ENCODE data around the gene S100A7A.
A peak's percentile ranks its signal among the peaks of the same experiment; 100 is the strongest.
"Not testable (repeated sequence)": the region's sequence is repeated elsewhere in the genome, so short reads cannot be mapped to it uniquely, and the experiment has no call there.

S100A7A gene

GRCh38 chr1:153395776-153396175 is 20.5 kb upstream of the S100A7A start:
- DNase-seq (ENCODE audit: low spot score), result no peak

GRCh38 chr1:153396461-153396860 is 19.9 kb upstream of the S100A7A start:
- DNase-seq (ENCODE audit: low spot score), result no peak

DNA sequence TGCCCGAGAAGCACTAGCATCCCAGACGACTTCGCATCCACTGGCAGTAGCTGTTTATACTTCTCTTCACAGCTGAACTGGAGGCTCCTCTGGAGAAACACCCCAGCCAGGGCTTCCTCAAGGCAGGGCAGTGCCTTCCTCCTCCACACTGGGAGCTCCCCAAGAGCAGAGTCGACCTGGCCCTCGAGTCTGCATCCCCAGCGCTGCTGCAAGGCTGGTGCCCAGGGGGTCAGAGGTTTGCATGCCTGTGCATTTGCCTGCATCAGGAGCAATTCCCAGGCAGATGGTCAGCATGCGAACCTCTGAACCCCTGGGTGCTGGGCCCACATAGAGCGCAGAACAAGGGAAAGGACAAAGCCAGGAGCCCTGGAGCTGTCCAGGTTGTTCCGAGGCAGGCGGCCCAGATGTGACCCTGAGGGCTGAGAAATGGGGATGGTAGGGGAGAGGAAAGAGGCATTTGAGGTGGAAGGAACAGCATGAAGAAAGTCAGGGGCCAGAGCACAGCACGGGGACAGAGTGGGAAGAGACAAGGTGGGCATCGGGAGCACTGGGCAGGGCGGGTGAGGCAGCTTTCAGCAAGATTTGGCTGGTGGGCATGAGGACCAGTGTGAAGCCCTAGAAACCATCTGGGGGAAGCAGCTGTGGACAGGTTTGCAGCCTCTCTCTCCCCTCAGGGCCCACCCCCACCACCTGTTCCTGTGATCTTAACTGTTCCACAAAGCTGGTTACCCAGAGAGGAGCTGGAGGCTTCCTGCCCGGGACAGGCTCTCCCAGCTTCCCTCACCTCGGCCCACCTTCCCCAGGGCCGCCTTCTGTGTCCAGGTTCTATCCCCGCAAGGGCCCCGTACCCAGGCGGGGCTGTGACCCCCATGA is 19.0 kb upstream of the S100A7A start:
- no peak for DNase-seq (ENCODE audit: low spot score)

- no peak for DNase-seq (ENCODE audit: low spot score)
These were observed 18.2 kb upstream of the S100A7A start for GRCh38 chr1:153397924-153398651.

- no peak for DNase-seq (ENCODE audit: low spot score)
These were observed 16.8 kb upstream of the S100A7A start for GRCh38 chr1:153399401-153400055.

DNA sequence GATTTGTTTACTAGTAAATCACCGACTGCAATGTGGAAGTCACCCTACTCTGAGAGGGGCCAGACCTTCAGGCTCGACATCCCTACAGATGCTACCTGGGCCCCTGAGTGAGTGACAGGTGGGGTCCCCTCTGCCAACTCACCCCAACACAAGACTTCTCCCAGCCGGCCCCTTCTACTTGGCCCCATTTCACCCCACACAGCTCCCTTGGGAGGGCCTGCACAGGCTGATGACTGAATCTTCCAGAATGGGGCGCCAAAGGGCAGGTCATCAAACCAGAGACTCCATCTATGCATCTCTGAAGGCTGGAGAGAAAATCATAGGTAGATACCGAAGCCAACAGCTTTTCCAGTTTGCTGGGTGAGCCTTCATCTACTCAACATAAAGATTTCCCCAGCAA is 16.1 kb upstream of the S100A7A start:
- DNase-seq (ENCODE audit: low spot score), result no peak

GRCh38 chr1:153401461-153401860 is 14.9 kb upstream of the S100A7A start:
- no peak for DNase-seq (ENCODE audit: low spot score)

GRCh38 chr1:153402226-153402625 is 14.1 kb upstream of the S100A7A start:
- no peak for DNase-seq (ENCODE audit: low spot score)

- DNase-seq (ENCODE audit: low spot score), result no peak
These were observed 12.8 kb upstream of the S100A7A start for GRCh38 chr1:153403421-153404085.

DNA sequence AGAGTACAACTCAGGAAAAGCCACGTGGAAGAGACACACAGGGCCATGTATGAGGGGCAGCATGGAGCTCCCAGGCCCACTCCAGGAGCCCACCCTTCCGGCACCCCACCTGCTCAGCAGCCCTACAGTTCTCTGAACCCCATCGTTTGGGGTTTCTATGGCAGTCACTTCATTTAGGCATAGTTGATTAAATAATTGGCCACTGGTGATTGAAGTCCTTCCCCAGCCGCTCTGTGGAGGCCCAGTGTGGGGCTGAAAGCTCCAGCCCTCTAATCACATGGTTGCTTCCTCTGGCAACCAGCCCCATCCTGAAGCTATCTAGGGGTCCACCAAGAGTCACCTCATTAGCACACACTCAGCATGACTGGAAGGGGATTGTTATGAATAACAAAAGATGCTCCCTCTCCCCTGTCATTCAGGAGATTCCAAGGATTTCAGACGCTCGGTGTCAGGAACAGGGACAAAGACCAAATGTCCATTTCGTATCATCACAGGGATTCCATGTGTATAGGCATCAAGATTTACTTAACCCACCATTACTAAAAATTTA is 12.2 kb upstream of the S100A7A start:
- no peak for DNase-seq (ENCODE audit: low spot score)

- DNase-seq (ENCODE audit: low spot score), result no peak
These were observed 11.6 kb upstream of the S100A7A start for GRCh38 chr1:153404768-153405167.

DNA sequence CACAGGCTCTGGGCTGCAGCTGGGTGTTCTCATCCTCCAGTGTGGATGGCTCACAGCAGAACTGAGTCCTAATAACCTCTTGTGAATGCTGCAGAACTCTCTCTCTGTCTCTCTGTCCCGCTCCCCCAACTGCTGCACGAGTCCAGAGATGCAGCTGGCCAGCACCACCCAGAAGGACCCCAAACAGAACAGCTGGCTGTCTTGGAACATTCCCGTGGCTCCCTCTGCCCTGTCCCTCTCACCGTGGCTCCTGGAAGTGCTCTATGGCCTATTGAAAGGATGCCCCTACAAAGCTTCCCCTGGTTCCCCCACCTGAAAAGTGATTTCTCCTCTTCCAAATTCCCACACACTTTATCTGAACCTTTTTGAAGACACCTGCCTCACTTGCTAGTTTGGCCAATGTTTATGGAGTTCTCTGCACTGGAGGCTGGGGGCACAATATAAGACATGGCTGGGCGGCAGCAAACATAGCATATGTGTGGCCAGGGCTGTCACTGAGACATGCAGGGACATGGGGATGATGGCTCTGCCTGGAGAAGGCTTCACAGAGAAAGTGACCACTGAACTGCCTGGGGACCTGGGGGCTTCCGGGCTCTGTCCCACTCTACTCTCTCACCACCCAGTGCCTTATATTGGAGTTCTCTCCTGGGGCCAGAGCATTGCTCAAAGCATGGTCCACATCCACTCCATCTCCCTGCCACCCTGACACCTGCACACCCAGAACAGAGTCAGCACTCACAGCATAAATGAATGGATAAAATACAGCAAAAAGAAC is 10.3 kb upstream of the S100A7A start:
- DNase-seq (ENCODE audit: low spot score), result not testable (repeated sequence)

GRCh38 chr1:153407274-153407673 is 9.0 kb upstream of the S100A7A start:
- DNase-seq (ENCODE audit: low spot score), result not testable (repeated sequence)

DNA sequence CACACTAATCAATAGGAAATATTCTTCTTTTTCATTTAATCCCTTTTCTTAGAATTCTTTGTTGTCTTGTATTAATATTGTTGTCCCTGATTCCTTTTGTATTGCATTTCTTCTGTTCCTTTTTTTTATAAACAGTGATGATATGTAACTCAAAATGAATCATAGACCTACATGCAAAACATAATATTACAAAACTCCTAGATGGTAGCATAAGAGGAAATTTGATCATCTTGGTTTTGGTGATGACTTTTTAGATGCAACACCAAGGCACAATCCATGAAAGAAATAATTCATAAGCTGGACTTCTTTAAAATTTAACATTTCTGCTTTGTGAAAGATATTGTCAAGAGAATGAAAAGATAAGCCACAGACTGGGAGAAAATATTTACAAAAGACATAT is 2.4 kb upstream of the S100A7A start:
- not testable (repeated sequence) for DNase-seq (ENCODE audit: low spot score)

DNA sequence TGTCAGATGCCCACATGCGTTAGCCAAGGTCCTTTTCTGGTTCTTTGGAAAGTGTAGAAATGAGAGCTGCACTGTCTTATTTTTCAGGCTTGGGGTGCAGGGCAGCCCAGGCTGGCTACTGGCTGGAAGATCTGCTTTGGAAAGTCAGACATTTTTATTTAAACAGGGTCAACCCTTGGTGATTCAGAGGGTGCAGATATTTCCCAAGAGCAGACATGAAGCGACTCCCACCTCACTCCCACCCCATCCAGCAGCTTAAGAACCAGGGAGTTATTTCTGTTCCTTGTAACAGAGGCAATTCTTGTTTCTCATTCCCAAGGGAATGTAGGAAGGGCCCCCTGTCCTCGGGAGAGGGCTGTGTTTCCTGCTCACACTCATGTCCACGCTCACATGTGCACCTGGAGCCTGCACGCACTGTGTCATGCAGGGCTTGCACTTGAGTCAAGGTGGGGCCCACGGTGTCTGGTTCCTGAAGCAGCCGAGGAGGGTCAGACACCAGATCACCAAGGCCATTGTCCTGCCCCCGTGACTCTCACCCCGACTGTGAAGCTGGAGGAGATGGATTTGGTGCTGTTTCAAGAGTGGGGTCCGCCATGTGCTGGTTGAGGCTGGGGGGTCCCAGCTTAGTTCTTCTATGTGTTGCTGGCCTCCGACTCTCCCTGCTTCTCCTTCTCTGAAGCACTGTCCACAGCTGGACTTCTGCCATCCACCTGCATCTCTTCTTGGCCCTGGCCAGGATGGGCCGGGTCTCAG is 992 bp downstream of the S100A7A start:
- DNase-seq (ENCODE audit: low spot score), result no peak

GRCh38 chr1:153418758-153419435 is 2.6 kb downstream of the S100A7A start:
- not testable (repeated sequence) for DNase-seq (ENCODE audit: low spot score)

GRCh38 chr1:153419436-153419793 is 3.1 kb downstream of the S100A7A start:
- DNase-seq (ENCODE audit: low spot score), result not testable (repeated sequence)

DNA sequence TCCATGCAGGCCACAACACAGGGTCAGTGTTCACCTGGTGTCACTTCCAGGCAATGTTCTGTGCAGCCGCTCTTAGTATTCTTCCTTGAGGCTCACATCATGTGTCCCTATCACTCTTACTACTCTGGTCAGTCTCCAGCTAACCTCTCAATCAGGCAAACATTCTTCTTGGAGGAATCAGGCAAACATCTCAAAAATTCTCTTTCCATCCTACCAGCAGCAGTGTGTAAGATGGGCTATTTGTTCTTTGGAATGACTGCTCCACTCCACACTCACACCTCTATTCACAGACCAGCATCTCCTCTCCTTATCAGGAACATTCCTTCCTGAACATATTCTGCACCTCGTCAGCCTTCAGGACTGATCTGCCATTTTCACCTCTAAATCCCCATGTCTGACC is 4.0 kb downstream of the S100A7A start:
- DNase-seq (ENCODE audit: low spot score), result no peak

DNA sequence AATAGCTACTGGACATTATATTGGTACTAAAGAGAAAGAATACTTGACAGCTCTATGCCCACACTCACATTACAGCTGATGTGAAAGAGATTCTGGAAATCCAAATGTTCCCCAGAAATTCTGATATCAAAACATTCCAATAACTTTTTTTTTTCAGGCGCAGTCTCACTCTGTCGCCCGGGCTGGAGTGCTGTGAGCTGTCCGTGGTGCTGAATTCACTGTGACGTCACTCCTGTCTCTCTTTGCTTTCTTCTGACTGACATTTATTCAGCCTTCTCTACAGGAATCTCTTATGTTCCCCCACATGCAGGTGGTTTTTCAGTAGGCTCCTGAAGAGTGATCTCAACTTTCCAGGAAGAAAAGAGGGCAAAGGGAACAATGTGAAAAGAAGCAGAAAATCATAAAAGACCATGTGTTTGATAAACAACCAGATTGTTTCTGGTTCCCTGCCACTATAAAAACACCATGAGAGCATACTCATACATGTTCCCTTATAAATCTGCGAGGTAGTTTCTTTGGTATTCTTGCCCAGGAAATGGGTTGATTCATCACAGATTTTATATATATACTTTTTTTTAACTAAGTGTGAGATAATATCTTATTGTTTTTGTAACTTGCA is 6.2 kb downstream of the S100A7A start:
- peak; percentile 38 for DNase-seq (ENCODE audit: low spot score)
